ENCODE data around the gene RMND5A. TPM values are rescaled to one million over a fixed set of nuclear protein-coding genes. Genes with fewer than 3 reads are reported as not detected.
"Not testable (repeated sequence)": the region's sequence is repeated elsewhere in the genome, so short reads cannot be mapped to it uniquely, and the experiment has no call there.

Gene RMND5A
- total RNA-seq = 57.2 and 86.4 TPM in 2 replicates
- polyA plus RNA-seq (2012) = 11.6 TPM

GRCh38 chr2:86719637-86720539 is at the start of gene RMND5A:
Gene RMND5A, plus strand, starts transcription at chr2:86720291. Its CDS starts 377 bp downstream, at chr2:86720668.
- peak; percentile 90 for DNase-seq (ENCODE audit: low read depth)

- peak; percentile 46 for DNase-seq (ENCODE audit: low read depth)
Measured at GRCh38 chr2:86671337-86671981, 48.6 kb upstream of the RMND5A start.

GRCh38 chr2:86672027-86672545 is 48.0 kb upstream of the RMND5A start:
- DNase-seq (ENCODE audit: low read depth) = no peak

- no peak for DNase-seq (ENCODE audit: low read depth)
Measured at GRCh38 chr2:86673011-86673410, 47.1 kb upstream of the RMND5A start.

GRCh38 chr2:86673986-86674670 is 46.0 kb upstream of the RMND5A start:
- peak; percentile 66 for DNase-seq (ENCODE audit: low read depth)

GRCh38 chr2:86675104-86675503 is 45.0 kb upstream of the RMND5A start:
- DNase-seq (ENCODE audit: low read depth) = no peak

- DNase-seq (ENCODE audit: low read depth) = no peak
Measured at GRCh38 chr2:86675511-86676015, 44.5 kb upstream of the RMND5A start.

GRCh38 chr2:86677816-86678215 is 42.3 kb upstream of the RMND5A start:
- DNase-seq (ENCODE audit: low read depth) = no peak

- no peak for DNase-seq (ENCODE audit: low read depth)
Measured at GRCh38 chr2:86679036-86679435, 41.1 kb upstream of the RMND5A start.

GRCh38 chr2:86685351-86685750 is 34.7 kb upstream of the RMND5A start:
- DNase-seq (ENCODE audit: low read depth) = no peak

- DNase-seq (ENCODE audit: low read depth) = no peak
Measured at GRCh38 chr2:86686460-86686859, 33.6 kb upstream of the RMND5A start.

- no peak for DNase-seq (ENCODE audit: low read depth)
Measured at GRCh38 chr2:86686905-86687304, 33.2 kb upstream of the RMND5A start.

GRCh38 chr2:86695053-86695691 is 24.9 kb upstream of the RMND5A start:
- DNase-seq (ENCODE audit: low read depth) = peak; percentile 53

GRCh38 chr2:86697551-86698104 is 22.5 kb upstream of the RMND5A start:
- no peak for DNase-seq (ENCODE audit: low read depth)

- DNase-seq (ENCODE audit: low read depth) = no peak
Measured at GRCh38 chr2:86700690-86701089, 19.4 kb upstream of the RMND5A start.

- peak; percentile 59 for DNase-seq (ENCODE audit: low read depth)
Measured at GRCh38 chr2:86703704-86704361, 16.3 kb upstream of the RMND5A start.

- DNase-seq (ENCODE audit: low read depth) = peak; percentile 88
Measured at GRCh38 chr2:86704459-86704971, 15.6 kb upstream of the RMND5A start.

- peak; percentile 57 for DNase-seq (ENCODE audit: low read depth)
Measured at GRCh38 chr2:86706220-86706619, 13.9 kb upstream of the RMND5A start.

- DNase-seq (ENCODE audit: low read depth) = no peak
Measured at GRCh38 chr2:86706935-86707334, 13.2 kb upstream of the RMND5A start.

- not testable (repeated sequence) for DNase-seq (ENCODE audit: low read depth)
Measured at GRCh38 chr2:86708126-86708525, 12.0 kb upstream of the RMND5A start.
